Sigmoid colon (tissue), 7 donors: Measurements from ENCODE around the gene KIF26A. TPM values are rescaled to one million over a fixed set of nuclear protein-coding genes. Genes with fewer than 3 reads are reported as not detected.

Source experiments
- DNase-seq: peaks from one replicate; pipeline ENCODE4 v3.0.0-alpha.2; 2019
- H3K27ac ChIP-seq, 4 donors: fragments of 200-600 bp; sonication (generic); one replicate each; pipeline ENCODE4 v1.5.1; 2016 to 2019; ENCODE audit warnings: mild to moderate bottlenecking in 1 of 4
- H3K27me3 ChIP-seq, 3 donors: fragments of 200-600 bp; sonication (generic); one replicate each; pipeline ENCODE4 v1.5.1; 2019; ENCODE audit warnings: mild to moderate bottlenecking in 1 of 3
- H3K36me3 ChIP-seq, 4 donors: fragments of 200-600 bp; sonication (generic); one replicate each; pipeline ENCODE4 v1.5.1; 2016 to 2019
- H3K4me1 ChIP-seq, 4 donors: fragments of 200-600 bp; sonication (generic); one replicate each; pipeline ENCODE4 v1.5.1; 2017 to 2019
- H3K4me3 ChIP-seq, 4 donors: fragments of 200-600 bp; sonication (generic); one replicate each; pipeline ENCODE4 v1.5.1; 2017 to 2019; ENCODE audit warnings: mild to moderate bottlenecking in 2 of 4, moderate library complexity in 1 of 4
- H3K9me3 ChIP-seq, 4 donors: fragments of 200-600 bp in 3 of 4; sonication (generic) in 3 of 4; one replicate each; pipeline versions ENCODE4 v1.5.1 to v1.6.1; 2013 to 2019
- EP300 ChIP-seq, 4 donors: sonication (generic); formaldehyde crosslinking; IDR thresholded peaks; one replicate each; pipeline ENCODE4 v1.6.1; 2017; ENCODE audit warnings: antibody characterized with exemption in 4 of 4
- POLR2A ChIP-seq, 2 donors: fragments of 450-650 bp; IDR thresholded peaks; one replicate each; pipeline ENCODE4 v1.6.1; 2016; ENCODE audit warnings: antibody characterized with exemption in 2 of 2, mild to moderate bottlenecking in 2 of 2, moderate library complexity in 2 of 2
- POLR2AphosphoS5 ChIP-seq, 4 donors: sonication (generic); formaldehyde crosslinking; IDR thresholded peaks; one replicate each; pipeline ENCODE4 v1.6.1; 2017; ENCODE audit warnings: antibody characterized with exemption in 4 of 4
- WGBS, 2 donors: extraction: QIAGEN DNeasy Blood & Tissue Kit; methylation state at CpG; one replicate each; pipeline ENCODE4 v1.1.7; 2013; 5-methylcytosine and 5-hydroxymethylcytosine counted together
- intact Hi-C: fragments of 100-400 bp; cut with DNase I; formaldehyde crosslinking; loops from one replicate; pipeline ENCODE4 v1.15.1; 2023
- polyA plus RNA-seq, 3 donors: library from polyadenylated mRNA; stranded (reverse); fragments of 200-250 nt; gene quantifications; one replicate each; pipeline ENCODE4 v1.2.3, GENCODE V29; 2013
- total RNA-seq, 4 donors: library from RNA; depleted of rRNA; stranded (reverse); fragments of >200 nt; gene quantifications; one replicate each; pipeline ENCODE4 v1.1.0, GENCODE V29; 2016
- TF ChIP-seq, protein P1 (sequence below), 4 experiments: fragments of 450-650 bp in 3 of 4; fragments of 200-600 bp in 1 of 4; IDR thresholded peaks; one replicate each; pipeline ENCODE4 v1.5.1; 2016 to 2019; ENCODE audit warnings: antibody characterized with exemption in 4 of 4, mild to moderate bottlenecking in 3 of 4, moderate library complexity in 2 of 4
- donor health status: healthy with polysubstance abuse.
- donor health status: Bipolar disorder and iron deficiency.
- donor health status: healthy.

KIF26A gene
- total and polyA plus RNA-seq, 7 donors, result 0.60 to 4.2 (median 2.1) TPM

DNA sequence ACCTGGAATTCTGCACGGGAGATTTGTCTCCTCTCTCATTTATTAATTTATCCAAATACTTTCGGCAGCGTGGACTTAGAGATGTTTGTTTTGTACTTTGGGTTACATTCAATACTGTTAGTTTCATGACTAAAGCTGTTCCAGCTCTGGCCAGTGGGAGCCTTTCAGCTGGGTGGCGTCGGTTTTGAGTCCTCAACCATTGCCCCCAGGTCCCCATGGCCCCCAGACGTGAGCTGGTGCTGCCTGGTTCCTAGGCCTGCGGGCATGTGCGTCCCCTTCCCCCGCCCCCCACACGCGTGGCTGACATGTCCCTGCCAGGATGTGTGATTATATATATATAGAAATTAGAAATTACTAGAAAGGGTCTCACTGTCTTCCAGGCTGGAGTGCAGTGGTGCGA, 48.2 kb downstream of the KIF26A start:
- no peaks in the 10 kb centered on the region for H3K4me1 ChIP-seq
- H3K4me3 ChIP-seq, result no peak overlapping the region
- peaks cover 0 to 8% (median 2%) of the 10 kb centered on the region in 3 donors for H3K27me3 ChIP-seq
- WGBS, 2 donors, result 83 to 87% methylated on average over 12 of the region's 12 CpGs
- TF ChIP-seq, protein P1, sequence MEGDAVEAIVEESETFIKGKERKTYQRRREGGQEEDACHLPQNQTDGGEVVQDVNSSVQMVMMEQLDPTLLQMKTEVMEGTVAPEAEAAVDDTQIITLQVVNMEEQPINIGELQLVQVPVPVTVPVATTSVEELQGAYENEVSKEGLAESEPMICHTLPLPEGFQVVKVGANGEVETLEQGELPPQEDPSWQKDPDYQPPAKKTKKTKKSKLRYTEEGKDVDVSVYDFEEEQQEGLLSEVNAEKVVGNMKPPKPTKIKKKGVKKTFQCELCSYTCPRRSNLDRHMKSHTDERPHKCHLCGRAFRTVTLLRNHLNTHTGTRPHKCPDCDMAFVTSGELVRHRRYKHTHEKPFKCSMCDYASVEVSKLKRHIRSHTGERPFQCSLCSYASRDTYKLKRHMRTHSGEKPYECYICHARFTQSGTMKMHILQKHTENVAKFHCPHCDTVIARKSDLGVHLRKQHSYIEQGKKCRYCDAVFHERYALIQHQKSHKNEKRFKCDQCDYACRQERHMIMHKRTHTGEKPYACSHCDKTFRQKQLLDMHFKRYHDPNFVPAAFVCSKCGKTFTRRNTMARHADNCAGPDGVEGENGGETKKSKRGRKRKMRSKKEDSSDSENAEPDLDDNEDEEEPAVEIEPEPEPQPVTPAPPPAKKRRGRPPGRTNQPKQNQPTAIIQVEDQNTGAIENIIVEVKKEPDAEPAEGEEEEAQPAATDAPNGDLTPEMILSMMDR (IDR thresholded peaks at IDR 0.05), result no peak
- TF ChIP-seq EP300 (IDR thresholded peaks at IDR 0.05), result no peak
- no peak for TF ChIP-seq POLR2AphosphoS5 (IDR thresholded peaks at IDR 0.05)
- TF ChIP-seq POLR2A (IDR thresholded peaks at IDR 0.05), result no peak
- DNase-seq, result no peak
- intact Hi-C loops, result no loop called here
- H3K9me3 ChIP-seq, result no peaks in the 10 kb centered on the region
- H3K27ac ChIP-seq, result no peak overlapping the region
- no peaks in the 10 kb centered on the region for H3K36me3 ChIP-seq

DNA sequence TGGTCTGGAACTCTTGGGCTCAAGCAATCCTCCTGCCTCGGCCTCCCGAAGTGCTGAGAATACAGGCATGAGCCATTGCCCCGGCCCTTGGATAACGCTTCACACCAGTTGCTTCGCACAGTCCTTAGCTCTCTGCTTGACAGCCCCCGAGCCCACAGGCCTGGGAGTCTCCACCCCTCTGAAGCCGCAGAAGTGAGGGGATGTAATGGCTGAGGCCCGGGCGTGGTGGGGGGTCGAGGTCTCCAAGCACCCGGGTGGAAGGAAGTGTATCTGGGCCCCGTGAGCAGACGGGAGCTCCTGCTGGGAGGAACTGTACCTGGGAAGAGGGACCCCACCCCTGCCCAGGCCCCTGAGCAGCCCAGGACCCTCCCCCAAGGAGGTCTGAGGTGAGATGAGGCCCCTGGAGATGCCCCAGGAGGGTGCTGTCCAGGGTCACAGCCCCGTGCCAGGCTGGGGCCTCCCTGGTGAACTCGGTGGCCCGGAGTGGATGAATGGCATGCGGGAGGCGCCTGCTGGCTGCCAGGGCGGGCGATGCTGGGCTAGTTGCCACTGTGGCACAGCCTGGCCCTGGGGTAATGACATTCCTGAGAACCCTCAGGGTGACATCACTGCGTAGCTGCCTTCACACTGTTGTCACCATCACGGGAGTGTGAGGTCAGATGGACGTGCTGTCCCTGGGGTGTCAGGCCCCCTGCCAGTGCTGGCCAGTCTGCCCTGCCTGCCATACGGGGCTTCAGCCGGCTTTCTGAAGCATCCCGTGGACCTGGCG, 48.9 kb downstream of the KIF26A start:
- Histone ChIP-seq H3K27ac (no peak overlapping the region), H3K9me3 (no peaks in the 10 kb centered on the region), H3K36me3 (no peaks in the 10 kb centered on the region), H3K4me3 (no peak overlapping the region), H3K4me1 (no peaks in the 10 kb centered on the region), H3K27me3 (peaks cover 0 to 8% (median 2%) of the 10 kb centered on the region in 3 donors)
- 58 to 78% methylated on average over 27 of the region's 27 CpGs for WGBS, 2 donors
- TF ChIP-seq, protein P1 (IDR thresholded peaks at IDR 0.05), result no peak
- TF ChIP-seq POLR2AphosphoS5 (IDR thresholded peaks at IDR 0.05), result no peak
- intact Hi-C loops, result no loop called here
- no peak for DNase-seq

DNA sequence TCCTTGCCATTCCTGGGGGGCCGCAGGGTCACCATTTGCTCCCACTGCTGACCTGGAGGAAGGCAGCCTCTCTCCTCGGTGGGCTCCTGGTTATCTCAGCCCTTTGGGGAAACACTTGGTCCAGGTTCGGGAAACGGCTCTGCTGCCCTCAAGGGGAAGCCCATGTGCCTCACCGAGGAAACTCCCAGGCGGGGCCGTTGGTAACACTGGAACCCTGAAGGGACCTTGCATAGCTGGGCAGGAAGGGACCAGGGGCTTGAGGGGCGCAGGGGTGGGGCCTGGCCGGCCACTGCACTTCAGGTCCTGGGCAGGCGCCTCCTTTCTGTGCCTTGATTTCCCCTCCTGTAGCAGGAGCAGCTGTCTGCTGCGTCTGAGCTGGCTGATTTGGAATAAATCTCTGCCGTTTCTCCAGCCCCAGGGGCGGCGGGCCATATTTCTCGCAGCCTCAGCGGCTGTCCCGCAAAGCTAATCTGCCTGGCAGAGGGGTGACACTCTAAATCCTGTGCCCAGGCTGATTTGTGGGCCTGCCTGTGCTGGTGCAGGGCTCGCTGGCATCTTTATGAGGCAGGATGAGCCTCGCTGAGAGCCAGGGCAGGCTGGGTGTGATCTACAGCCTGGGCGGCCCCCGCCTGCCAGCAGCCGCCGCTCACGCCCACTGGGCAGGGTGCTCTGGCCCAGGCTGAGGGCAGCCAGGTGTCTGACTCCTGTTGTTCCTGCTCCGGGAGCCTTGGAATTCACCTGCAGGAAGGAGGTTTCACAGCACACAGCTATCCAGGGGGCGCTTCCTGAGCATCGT, 49.7 kb downstream of the KIF26A start:
- no peak for DNase-seq
- Histone ChIP-seq H3K27me3 (peaks cover 0 to 8% (median 2%) of the 10 kb centered on the region in 3 donors), H3K9me3 (no peaks in the 10 kb centered on the region), H3K4me1 (no peaks in the 10 kb centered on the region), H3K27ac (no peak overlapping the region), H3K4me3 (no peak overlapping the region), H3K36me3 (no peaks in the 10 kb centered on the region)
- intact Hi-C loops, result no loop called here
- TF ChIP-seq, protein P1 (IDR thresholded peaks at IDR 0.05), result no peak
- TF ChIP-seq EP300 (IDR thresholded peaks at IDR 0.05) (no peak), POLR2A (IDR thresholded peaks at IDR 0.05) (no peak)
- WGBS, 2 donors, result 22 to 61% methylated on average over 27 of the region's 27 CpGs

DNA sequence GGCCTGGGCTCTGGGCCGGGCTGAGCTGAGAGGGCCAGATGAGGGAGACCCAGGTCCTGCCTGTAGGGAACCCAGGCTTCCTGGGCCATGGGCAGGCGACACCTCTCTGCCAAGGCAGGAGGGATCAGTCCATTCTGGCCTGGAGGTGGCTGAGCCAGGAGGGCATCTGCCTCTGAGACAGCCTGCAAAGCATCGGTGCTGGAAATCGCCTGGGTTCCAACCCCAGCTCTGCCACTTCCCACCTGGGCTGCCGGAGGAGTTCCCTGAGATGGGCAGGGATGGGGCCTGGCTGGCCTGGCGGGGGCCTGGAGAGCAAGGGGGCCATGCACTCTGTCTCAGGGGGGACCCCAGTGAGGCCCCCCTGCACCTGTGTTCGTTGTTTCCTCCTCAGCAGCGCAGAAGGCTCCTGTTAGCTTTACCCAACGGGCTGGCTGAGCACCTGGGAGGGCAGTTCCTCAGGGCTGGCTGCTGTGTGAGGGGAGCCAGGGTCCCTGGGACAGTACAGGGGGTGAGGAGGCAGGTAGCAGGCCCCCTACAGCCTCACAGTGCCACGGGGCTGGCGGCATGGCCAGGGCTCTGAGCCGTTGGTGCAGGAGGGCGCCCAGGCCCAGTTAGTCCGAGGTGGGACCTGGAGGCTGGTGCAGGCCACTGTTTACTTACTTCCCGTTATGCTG, 50.5 kb downstream of the KIF26A start:
- intact Hi-C loops, result no loop called here
- Histone ChIP-seq H3K9me3 (no peaks in the 10 kb centered on the region), H3K27me3 (peaks cover 0 to 8% (median 2%) of the 10 kb centered on the region in 3 donors), H3K4me1 (no peaks in the 10 kb centered on the region), H3K36me3 (no peaks in the 10 kb centered on the region), H3K27ac (no peak overlapping the region), H3K4me3 (no peak overlapping the region)
- DNase-seq, result no peak
- WGBS, 2 donors, result 53 to 75% methylated on average over 15 of the region's 15 CpGs
- TF ChIP-seq POLR2AphosphoS5 (IDR thresholded peaks at IDR 0.05), result no peak
- no peak for TF ChIP-seq POLR2A (IDR thresholded peaks at IDR 0.05)
- TF ChIP-seq EP300 (IDR thresholded peaks at IDR 0.05), result no peak
- TF ChIP-seq, protein P1 (IDR thresholded peaks at IDR 0.05), result no peak
